CD4-positive, CD25-positive, alpha-beta regulatory T cell (primary cell): ENCODE measurements around the gene NPR3. TPM values are rescaled to one million over a fixed set of nuclear protein-coding genes. Genes with fewer than 3 reads are reported as not detected.

Experiments used
- ATAC-seq, 2 donors: fragments of 150-1000 bp; cut with Tn5 transposase; one replicate each; pipeline ENCODE4 v1.10.0; 2021; ENCODE audit warnings: low read depth in 2 of 2, moderate number of reproducible peaks in 2 of 2, moderate library complexity in 1 of 2
- DNase-seq, 3 donors: peaks; one replicate each; pipeline versions ENCODE4 v3.0.0 to v3.0.0-alpha.2; 2012 to 2022; ENCODE audit warnings: mixed read lengths in 1 of 3
- H3K27ac ChIP-seq: one replicate; pipeline ENCODE4 v1.7.0; 2013; ENCODE audit warnings: mild to moderate bottlenecking, low read length; ENCODE audit not compliant: insufficient read depth, poor library complexity, severe bottlenecking
- H3K27me3 ChIP-seq: one replicate; pipeline ENCODE4 v1.7.0; 2013; ENCODE audit warnings: low read length; ENCODE audit not compliant: control insufficient read depth, insufficient read depth
- H3K36me3 ChIP-seq: one replicate; pipeline ENCODE4 v1.7.0; 2013; ENCODE audit warnings: mild to moderate bottlenecking, low read length, moderate library complexity; ENCODE audit not compliant: control insufficient read depth, insufficient read depth
- H3K4me1 ChIP-seq: 2 replicates; pipeline ENCODE4 v1.7.0; 2013; ENCODE audit warnings: mild to moderate bottlenecking, low read length; ENCODE audit not compliant: insufficient read depth, control insufficient read depth, poor library complexity, severe bottlenecking
- H3K4me3 ChIP-seq: one replicate; pipeline ENCODE4 v1.7.0; 2013; ENCODE audit warnings: low read depth, mild to moderate bottlenecking, low read length, moderate library complexity
- H3K9me3 ChIP-seq, 2 experiments: 1 replicate in 1 of 2; 2 replicates in 1 of 2; pipeline ENCODE4 v1.7.0; 2013; ENCODE audit warnings: low read length in 2 of 2, mild to moderate bottlenecking in 1 of 2, moderate library complexity in 1 of 2; ENCODE audit not compliant: control insufficient read depth in 2 of 2
- H3K27ac Mint-ChIP-seq, 3 donors: one replicate each; pipeline ENCODE4 v1.8.0; 2020 to 2022; ENCODE audit warnings: mild to moderate bottlenecking in 3 of 3, mixed read lengths in 3 of 3, moderate library complexity in 2 of 3
- H3K27me3 Mint-ChIP-seq: one replicate; pipeline ENCODE4 v1.8.0; 2022; ENCODE audit warnings: mild to moderate bottlenecking, mixed read lengths
- H3K36me3 Mint-ChIP-seq: one replicate; pipeline ENCODE4 v1.8.0; 2020; ENCODE audit warnings: mixed read lengths
- H3K4me1 Mint-ChIP-seq, 4 donors: one replicate each; pipeline ENCODE4 v1.8.0; 2020 to 2022; ENCODE audit warnings: mixed read lengths in 4 of 4, mild to moderate bottlenecking in 1 of 4
- H3K4me3 Mint-ChIP-seq, 4 donors: one replicate each; pipeline ENCODE4 v1.8.0; 2020 to 2022; ENCODE audit warnings: mild to moderate bottlenecking in 4 of 4, mixed read lengths in 4 of 4, moderate library complexity in 3 of 4
- H3K9me3 Mint-ChIP-seq, 7 donors: one replicate each; pipeline ENCODE4 v1.8.0; 2020 to 2022; ENCODE audit warnings: mixed read lengths in 7 of 7, mild to moderate bottlenecking in 3 of 7, moderate library complexity in 2 of 7
- polyA plus RNA-seq, 4 donors: library from polyadenylated mRNA; unstranded; fragments of 300-500 nt; fragmentation: Illumina TruSeq; gene quantifications; one replicate each; pipeline ENCODE4 v1.2.3, GENCODE V29; 2021
- total RNA-seq: library from RNA; stranded (reverse); gene quantifications from one replicate; pipeline ENCODE4 v1.2.3, GENCODE V29; 2022

NPR3 gene
- total and polyA plus RNA-seq, 5 donors from 2014 or later = 2.4 TPM; not detected in 4

DNA sequence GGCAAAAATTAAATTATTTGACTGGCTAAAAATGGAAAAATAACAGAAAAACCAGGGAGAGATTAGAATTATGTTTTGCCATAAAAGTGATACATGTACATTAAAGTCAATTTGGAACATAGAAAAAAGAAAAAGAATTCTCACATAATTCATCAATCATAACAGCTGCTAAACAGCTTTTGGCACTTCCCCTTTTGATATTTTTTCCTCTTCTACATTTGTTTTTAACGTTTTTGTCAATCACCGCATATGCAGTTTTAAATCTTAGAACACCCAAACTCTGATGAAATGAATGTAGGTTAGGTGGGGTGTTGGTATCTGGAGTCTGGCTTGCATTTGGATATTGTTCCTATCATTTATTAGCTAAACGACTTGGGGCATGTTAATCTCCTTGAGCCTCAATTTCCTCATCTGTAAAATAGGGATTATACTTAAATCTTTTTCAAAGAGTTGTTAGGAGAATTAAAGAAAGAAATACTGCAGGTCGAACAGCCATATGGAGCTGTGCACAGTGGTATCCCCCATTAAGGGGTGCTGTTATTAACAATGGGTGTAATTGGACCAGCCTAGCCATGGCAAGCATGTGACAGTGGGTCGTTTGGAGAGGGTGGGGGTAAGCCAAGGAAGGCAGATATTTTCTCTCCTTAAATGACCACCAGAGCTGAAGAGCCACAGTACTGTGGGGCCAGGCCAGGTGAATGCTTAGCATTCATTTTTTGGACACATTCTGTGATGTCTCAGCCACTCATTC, 22.6 kb downstream of the NPR3 start:
- H3K27me3 Mint-ChIP-seq = peaks cover 4% of the 10 kb centered on the region
- H3K36me3 Mint-ChIP-seq = no peaks in the 10 kb centered on the region
- Histone ChIP-seq H3K27ac (no peak overlapping the region), H3K27me3 (peaks cover 2% of the 10 kb centered on the region), H3K4me3 (no peak overlapping the region), H3K9me3 (no peaks in the 10 kb centered on the region), H3K36me3 (no peaks in the 10 kb centered on the region), H3K4me1 (no peaks in the 10 kb centered on the region)
- no peaks in the 10 kb centered on the region for H3K4me1 Mint-ChIP-seq
- peak overlapping the region in 1 of 3 donors; percentile 34 for H3K27ac Mint-ChIP-seq
- DNase-seq (no peak), ATAC-seq (no peak)
- no peak overlapping the region for H3K4me3 Mint-ChIP-seq
- peaks cover 0 to 4% (median 2%) of the 10 kb centered on the region in 7 donors for H3K9me3 Mint-ChIP-seq

DNA sequence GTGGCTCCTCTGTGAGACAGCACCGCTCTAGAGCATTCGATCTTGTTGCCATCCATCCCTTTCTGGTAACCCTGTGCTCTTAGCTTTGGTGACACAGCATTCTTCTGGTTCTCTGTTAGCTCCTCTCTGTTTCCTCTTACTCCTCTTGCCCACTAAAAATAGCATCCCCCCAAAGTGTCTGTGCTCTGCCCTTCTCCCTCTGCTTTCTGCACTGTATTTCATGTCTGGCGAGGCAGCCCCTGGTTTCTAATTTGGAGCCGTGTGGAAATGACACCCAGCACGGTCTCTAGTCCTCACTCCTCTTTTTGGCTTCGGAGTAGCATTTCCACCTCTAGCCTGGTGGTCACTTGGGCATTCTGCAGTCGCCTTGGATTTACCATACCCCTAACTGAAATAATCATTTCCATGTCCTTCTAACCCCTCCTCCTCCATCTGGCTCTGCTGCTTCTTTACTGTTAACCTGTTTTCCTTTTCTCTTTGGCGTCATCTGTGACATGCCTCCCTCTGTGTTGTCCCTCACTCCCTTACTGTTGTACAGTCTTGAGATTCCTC, 23.8 kb downstream of the NPR3 start:
- H3K4me3 ChIP-seq = no peak overlapping the region
- H3K9me3 ChIP-seq = no peaks in the 10 kb centered on the region
- Mint-ChIP-seq H3K4me3 (no peak overlapping the region), H3K4me1 (no peaks in the 10 kb centered on the region), H3K36me3 (no peaks in the 10 kb centered on the region), H3K27ac (no peak overlapping the region), H3K9me3 (peaks cover 0 to 4% (median 1%) of the 10 kb centered on the region in 7 donors), H3K27me3 (peaks cover 4% of the 10 kb centered on the region)
- H3K27ac ChIP-seq = no peak overlapping the region
- H3K27me3 ChIP-seq = peaks cover 2% of the 10 kb centered on the region
- no peaks in the 10 kb centered on the region for H3K4me1 ChIP-seq
- H3K36me3 ChIP-seq = no peaks in the 10 kb centered on the region
- DNase-seq = no peak
- no peak for ATAC-seq

DNA sequence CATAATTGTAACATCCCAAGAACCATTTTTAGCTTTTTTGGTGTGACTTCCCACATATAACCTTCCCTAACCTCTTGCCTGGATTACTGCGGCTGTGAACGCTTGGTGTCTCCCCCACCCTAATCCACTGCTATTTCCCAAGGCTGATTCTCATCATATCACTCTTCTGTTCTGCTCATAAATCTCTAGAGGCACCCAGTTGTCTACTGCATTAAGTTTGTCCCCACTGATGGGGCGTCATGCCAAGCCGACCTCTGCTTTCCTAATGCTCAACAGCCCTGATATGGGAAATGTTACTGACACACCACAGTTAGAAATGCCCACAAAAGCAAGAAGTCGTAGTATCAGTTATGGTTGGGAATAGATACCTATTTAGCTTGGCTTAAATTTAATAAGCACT, 24.4 kb downstream of the NPR3 start:
- Mint-ChIP-seq H3K36me3 (no peaks in the 10 kb centered on the region), H3K9me3 (peaks cover 0 to 4% (median 0%) of the 10 kb centered on the region in 7 donors), H3K4me1 (no peaks in the 10 kb centered on the region), H3K27me3 (peaks cover 4% of the 10 kb centered on the region), H3K27ac (no peak overlapping the region), H3K4me3 (no peak overlapping the region)
- Histone ChIP-seq H3K4me3 (no peak overlapping the region), H3K27ac (no peak overlapping the region), H3K36me3 (no peaks in the 10 kb centered on the region), H3K4me1 (no peaks in the 10 kb centered on the region), H3K9me3 (no peaks in the 10 kb centered on the region), H3K27me3 (peaks cover 2% of the 10 kb centered on the region)
- DNase-seq = no peak
- ATAC-seq = no peak

DNA sequence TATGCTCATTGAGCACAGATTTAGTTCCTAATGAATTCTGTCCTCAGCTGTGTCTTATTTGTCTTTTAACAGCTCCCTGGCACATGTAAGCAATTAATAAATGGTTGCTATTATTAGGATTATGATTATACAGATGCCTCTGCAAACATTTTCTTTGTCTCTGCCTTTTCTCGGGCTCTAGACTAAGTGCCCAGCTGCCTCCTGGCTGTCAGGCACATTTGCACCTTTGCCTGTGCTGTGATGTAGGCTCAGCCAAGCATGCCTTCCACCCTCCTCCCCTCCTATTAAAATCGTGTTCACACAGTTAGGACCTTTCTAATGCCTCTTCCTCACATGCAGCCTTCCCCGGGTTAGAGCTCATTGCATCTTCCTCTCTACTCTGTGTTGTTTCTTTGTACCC, 25.7 kb downstream of the NPR3 start:
- H3K4me1 Mint-ChIP-seq = no peaks in the 10 kb centered on the region
- no peaks in the 10 kb centered on the region for H3K27me3 Mint-ChIP-seq

DNA sequence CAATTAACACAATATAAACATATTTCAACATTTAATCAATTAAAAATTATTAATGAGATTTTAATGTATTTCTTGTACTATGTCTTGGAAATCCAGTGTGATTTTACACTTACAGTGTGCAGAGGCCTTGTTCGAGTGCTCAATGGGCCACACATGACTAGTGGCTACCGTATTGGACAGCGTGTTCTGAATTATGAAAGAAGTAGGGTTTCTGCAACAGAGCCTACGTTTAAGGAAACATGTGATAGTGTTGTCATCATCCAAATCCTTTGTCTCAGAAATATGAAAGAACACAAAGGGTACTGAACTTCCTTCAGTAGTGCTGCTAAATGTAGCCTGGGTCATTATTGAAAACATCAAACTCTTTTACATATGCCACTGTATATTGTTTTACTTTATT, 29.5 kb downstream of the NPR3 start:
- ATAC-seq (no peak), DNase-seq (no peak)
- no peak overlapping the region for H3K27ac Mint-ChIP-seq
- Histone ChIP-seq H3K4me1 (no peaks in the 10 kb centered on the region), H3K36me3 (no peaks in the 10 kb centered on the region), H3K27ac (no peak overlapping the region), H3K4me3 (no peak overlapping the region), H3K27me3 (no peaks in the 10 kb centered on the region), H3K9me3 (no peaks in the 10 kb centered on the region)
- peaks cover 0 to 5% (median 0%) of the 10 kb centered on the region in 7 donors for H3K9me3 Mint-ChIP-seq
- no peaks in the 10 kb centered on the region for H3K36me3 Mint-ChIP-seq
- H3K4me3 Mint-ChIP-seq = no peak overlapping the region
- H3K4me1 Mint-ChIP-seq = no peaks in the 10 kb centered on the region
- no peaks in the 10 kb centered on the region for H3K27me3 Mint-ChIP-seq

More for the DNA sequence above, 25.7 kb downstream of the NPR3 start:
- no peaks in the 10 kb centered on the region for H3K9me3 ChIP-seq
- Mint-ChIP-seq H3K9me3 (peaks cover 0 to 4% (median 0%) of the 10 kb centered on the region in 7 donors), H3K4me3 (no peak overlapping the region), H3K27ac (no peak overlapping the region), H3K36me3 (no peaks in the 10 kb centered on the region)
- H3K4me1 ChIP-seq = no peaks in the 10 kb centered on the region
- ATAC-seq = no peak
- no peaks in the 10 kb centered on the region for H3K36me3 ChIP-seq
- no peak overlapping the region for H3K4me3 ChIP-seq
- H3K27me3 ChIP-seq = peaks cover 2% of the 10 kb centered on the region
- H3K27ac ChIP-seq = no peak overlapping the region
- no peak for DNase-seq

DNA sequence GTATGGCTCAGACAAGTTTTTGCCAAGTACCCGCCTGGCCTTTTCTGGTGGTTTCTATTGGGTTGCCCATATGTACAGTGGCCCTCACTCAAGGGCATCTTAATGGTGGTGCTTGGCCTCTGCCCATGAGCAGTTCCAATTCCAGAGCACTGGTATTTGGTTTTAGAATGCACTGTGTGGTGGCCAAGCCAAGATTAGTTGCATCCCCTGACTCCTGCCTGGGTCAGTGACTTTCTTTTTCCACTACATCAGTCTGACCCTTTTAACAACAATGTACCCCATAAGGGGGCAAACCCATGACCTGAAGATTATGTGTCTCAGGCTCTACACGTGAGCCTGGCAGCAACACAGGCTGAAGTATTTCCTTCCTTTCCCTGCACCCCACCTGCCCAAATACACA, 34.2 kb downstream of the NPR3 start:
- Histone ChIP-seq H3K9me3 (no peaks in the 10 kb centered on the region), H3K36me3 (no peaks in the 10 kb centered on the region), H3K4me1 (no peaks in the 10 kb centered on the region), H3K27me3 (no peaks in the 10 kb centered on the region), H3K27ac (no peak overlapping the region), H3K4me3 (no peak overlapping the region)
- no peak for ATAC-seq
- Mint-ChIP-seq H3K36me3 (no peaks in the 10 kb centered on the region), H3K27ac (no peak overlapping the region), H3K4me3 (no peak overlapping the region), H3K4me1 (no peaks in the 10 kb centered on the region), H3K9me3 (peaks cover 0 to 5% (median 0%) of the 10 kb centered on the region in 7 donors), H3K27me3 (no peaks in the 10 kb centered on the region)
- DNase-seq = no peak

DNA sequence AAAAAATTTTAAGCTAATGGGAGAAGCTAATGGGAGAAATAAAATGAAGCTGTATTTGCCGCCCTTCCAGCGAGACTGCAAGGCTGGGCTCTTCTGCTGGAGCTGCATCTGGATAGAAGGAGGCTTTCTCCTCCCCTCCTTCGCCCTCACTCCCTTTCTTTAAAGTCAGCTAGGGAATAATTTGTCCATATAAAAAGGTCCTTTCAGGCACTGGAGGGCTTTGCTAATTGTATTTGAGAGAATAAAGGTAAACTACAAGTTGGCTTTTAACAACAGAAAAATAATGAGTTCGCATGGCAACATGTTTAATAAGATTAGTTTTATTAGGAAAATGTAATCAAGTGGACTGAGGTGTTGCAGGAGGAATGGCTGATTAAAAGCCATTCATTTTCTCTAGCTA, 41.3 kb downstream of the NPR3 start:
- peaks cover 9% of the 10 kb centered on the region for H3K27me3 Mint-ChIP-seq

DNA sequence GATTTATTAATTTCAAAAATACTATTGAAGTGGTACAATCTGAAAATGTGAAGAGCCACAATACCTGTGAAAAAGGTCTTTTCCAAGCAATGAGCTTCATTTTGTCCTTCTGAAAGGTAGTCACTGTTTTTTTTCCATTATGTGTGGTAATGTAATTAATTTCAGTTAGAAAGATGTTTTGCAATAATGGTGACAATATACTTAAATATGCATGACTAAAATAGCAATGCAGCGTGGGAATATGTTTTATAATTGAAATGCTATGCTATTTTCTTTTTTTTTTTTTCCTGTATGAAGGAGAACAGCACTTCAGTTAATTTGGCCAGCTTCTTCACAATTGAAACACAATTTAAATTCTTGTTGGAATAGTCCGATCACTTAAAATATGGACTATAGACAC, 41.9 kb downstream of the NPR3 start:
- Histone ChIP-seq H3K27me3 (no peaks in the 10 kb centered on the region), H3K9me3 (no peaks in the 10 kb centered on the region), H3K4me1 (no peaks in the 10 kb centered on the region), H3K36me3 (no peaks in the 10 kb centered on the region), H3K27ac (no peak overlapping the region), H3K4me3 (no peak overlapping the region)
- DNase-seq (no peak), ATAC-seq (no peak)
- Mint-ChIP-seq H3K4me3 (no peak overlapping the region), H3K9me3 (peaks cover 0 to 5% (median 2%) of the 10 kb centered on the region in 7 donors), H3K36me3 (no peaks in the 10 kb centered on the region), H3K27me3 (peaks cover 9% of the 10 kb centered on the region), H3K4me1 (no peaks in the 10 kb centered on the region), H3K27ac (no peak overlapping the region)

More for the DNA sequence above, 41.3 kb downstream of the NPR3 start:
- Histone ChIP-seq H3K27me3 (no peaks in the 10 kb centered on the region), H3K27ac (no peak overlapping the region), H3K4me1 (no peaks in the 10 kb centered on the region), H3K4me3 (no peak overlapping the region), H3K36me3 (no peaks in the 10 kb centered on the region), H3K9me3 (no peaks in the 10 kb centered on the region)
- Mint-ChIP-seq H3K36me3 (no peaks in the 10 kb centered on the region), H3K4me3 (no peak overlapping the region), H3K4me1 (no peaks in the 10 kb centered on the region), H3K27ac (no peak overlapping the region), H3K9me3 (peaks cover 0 to 5% (median 0%) of the 10 kb centered on the region in 7 donors)
- no peak for ATAC-seq
- no peak for DNase-seq
